NOMO-1 treated with DMSO at 0.1 percent for 48 hours (cell line): ENCODE measurements around the gene ZNF764.
"Not testable (repeated sequence)": the region's sequence is repeated elsewhere in the genome, so short reads cannot be mapped to it uniquely, and the experiment has no call there.

Source experiments
- DNase-seq: peaks from one replicate; lab custom pipeline; 2025; ENCODE audit not compliant: unreplicated experiment; lab: John Stamatoyannopoulos, UW

ZNF764 gene

GRCh38 chr16:30527635-30528178 is 30.5 kb downstream of the ZNF764 start:
- peak; percentile 93 for DNase-seq

- DNase-seq = peak; percentile 98
Measured at GRCh38 chr16:30526823-30527634, 31.1 kb downstream of the ZNF764 start.

GRCh38 chr16:30526137-30526822 is 31.9 kb downstream of the ZNF764 start, which contains the start of gene ZNF768:
ZNF768 (minus strand) TSS chr16:30526566; CDS start chr16:30526413, 153 bp downstream.
- DNase-seq = peak; percentile 50

- peak; percentile 41 for DNase-seq
Measured at GRCh38 chr16:30525844-30526136, 32.4 kb downstream of the ZNF764 start.

- DNase-seq = no peak
Measured at GRCh38 chr16:30524575-30525568, 33.3 kb downstream of the ZNF764 start.

- DNase-seq = no peak
Measured at GRCh38 chr16:30523768-30524574, 34.2 kb downstream of the ZNF764 start.

GRCh38 chr16:30522702-30523463 is 35.3 kb downstream of the ZNF764 start:
- DNase-seq = not testable (repeated sequence)

- no peak for DNase-seq
Measured at GRCh38 chr16:30521873-30522641, 36.1 kb downstream of the ZNF764 start.

- DNase-seq = no peak
Measured at GRCh38 chr16:30521476-30521872, 36.7 kb downstream of the ZNF764 start.

GRCh38 chr16:30519120-30520049 is 38.8 kb downstream of the ZNF764 start:
- no peak for DNase-seq

- DNase-seq = no peak
Measured at GRCh38 chr16:30518552-30518951, 39.6 kb downstream of the ZNF764 start.

GRCh38 chr16:30515275-30515674 is 42.9 kb downstream of the ZNF764 start:
- DNase-seq = no peak

- DNase-seq = no peak
Measured at GRCh38 chr16:30511509-30511908, 46.7 kb downstream of the ZNF764 start.

- no peak for DNase-seq
Measured at GRCh38 chr16:30510376-30510938, 47.7 kb downstream of the ZNF764 start.

GRCh38 chr16:30509081-30509765 is 49.0 kb downstream of the ZNF764 start:
- no peak for DNase-seq
